Measurements from ENCODE around the gene MAP3K7CL. TPM values are rescaled to one million over a fixed set of nuclear protein-coding genes. Genes with fewer than 3 reads are reported as not detected.

The MAP3K7CL gene
- total and polyA plus RNA-seq, 2 experiments from 2014 or later: 0.12 TPM; not detected in 1

GRCh38 chr21:29218749-29219148 lies 88.3 kb downstream of the MAP3K7CL start:
- H3K27ac ChIP-seq: no peak overlapping the region

GRCh38 chr21:29219165-29219770 lies 88.8 kb downstream of the MAP3K7CL start:
- Histone ChIP-seq H3K27me3 (no peaks in the 10 kb centered on the region), H3K4me1 (ENCODE audit: low read depth) (no peaks in the 10 kb centered on the region), H3K9me3 (ENCODE audit: low read depth) (no peaks in the 10 kb centered on the region), H3K36me3 (no peaks in the 10 kb centered on the region), H3K4me3 (no peak overlapping the region), H3K27ac (no peak overlapping the region)
- no peak for TF ChIP-seq CTCF (IDR thresholded peaks at IDR 0.05; ENCODE audit: low read depth, low read length)
- DNase-seq (ENCODE audit: low read depth in 1 of 2, low spot score in 1 of 2): no peak

More at GRCh38 chr21:29218749-29219148, 88.3 kb downstream of the MAP3K7CL start:
- Histone ChIP-seq H3K4me3 (no peak overlapping the region), H3K9me3 (ENCODE audit: low read depth) (no peaks in the 10 kb centered on the region), H3K27me3 (no peaks in the 10 kb centered on the region), H3K4me1 (ENCODE audit: low read depth) (no peaks in the 10 kb centered on the region), H3K36me3 (no peaks in the 10 kb centered on the region)
- no peak for DNase-seq (ENCODE audit: low read depth in 1 of 2, low spot score in 1 of 2)
- no peak for TF ChIP-seq CTCF (IDR thresholded peaks at IDR 0.05; ENCODE audit: low read depth, low read length)

GRCh38 chr21:29221253-29221744 lies 90.9 kb downstream of the MAP3K7CL start:
- peak in 1 of 2 donors; percentile 83 for DNase-seq (ENCODE audit: low read depth in 1 of 2, low spot score in 1 of 2)
- Histone ChIP-seq H3K36me3 (no peaks in the 10 kb centered on the region), H3K27ac (no peak overlapping the region), H3K4me1 (ENCODE audit: low read depth) (no peaks in the 10 kb centered on the region), H3K27me3 (no peaks in the 10 kb centered on the region), H3K4me3 (no peak overlapping the region), H3K9me3 (ENCODE audit: low read depth) (no peaks in the 10 kb centered on the region)
- TF ChIP-seq CTCF (IDR thresholded peaks at IDR 0.05; ENCODE audit: low read depth, low read length): no peak

GRCh38 chr21:29224006-29224405 lies 93.6 kb downstream of the MAP3K7CL start:
- Histone ChIP-seq H3K27ac (no peak overlapping the region), H3K4me3 (no peak overlapping the region), H3K4me1 (ENCODE audit: low read depth) (no peaks in the 10 kb centered on the region), H3K27me3 (no peaks in the 10 kb centered on the region), H3K9me3 (ENCODE audit: low read depth) (no peaks in the 10 kb centered on the region), H3K36me3 (no peaks in the 10 kb centered on the region)
- TF ChIP-seq CTCF (IDR thresholded peaks at IDR 0.05; ENCODE audit: low read depth, low read length): no peak
- DNase-seq (ENCODE audit: low read depth in 1 of 2, low spot score in 1 of 2): no peak

Other genes with a start within 250 kb of the MAP3K7CL start
- gene LTN1, start 137.8 kb upstream of the MAP3K7CL start, total RNA-seq: 11.4 and 16.9 TPM in 2 replicates
- gene LTN1, start 137.8 kb upstream of the MAP3K7CL start, polyA plus RNA-seq: 10.7 and 14.1 TPM in 2 replicates
- gene RWDD2B, start 111.3 kb upstream of the MAP3K7CL start, total RNA-seq: 7.1 and 7.7 TPM in 2 replicates
- gene RWDD2B, start 111.3 kb upstream of the MAP3K7CL start, polyA plus RNA-seq: 9.3 and 12.4 TPM in 2 replicates
- 10.7 and 11.5 TPM in 2 replicates for gene USP16, start 106.0 kb upstream of the MAP3K7CL start, total RNA-seq
- 21.6 and 28.1 TPM in 2 replicates for gene USP16, start 106.0 kb upstream of the MAP3K7CL start, polyA plus RNA-seq
- 147 and 160 TPM in 2 replicates for gene CCT8, start 57.0 kb upstream of the MAP3K7CL start, total RNA-seq
- gene CCT8, start 57.0 kb upstream of the MAP3K7CL start, polyA plus RNA-seq: 198 and 216 TPM in 2 replicates
- gene BACH1, start 168.3 kb downstream of the MAP3K7CL start, total RNA-seq: 25.2 and 32.3 TPM in 2 replicates
- 17.2 and 24.2 TPM in 2 replicates for gene BACH1, start 168.3 kb downstream of the MAP3K7CL start, polyA plus RNA-seq